DOHH2 (cell line): ENCODE data around the gene SEC31B.

Source experiments
- H3F3A ChIP-seq: fragments of 200-600 bp; sonication (generic), shearing (Covaris generic); 2 replicates; pipeline ENCODE4 v1.6.0; 2016; ENCODE audit warnings: antibody characterized with exemption, mild to moderate bottlenecking; ENCODE audit not compliant: control insufficient read depth, insufficient read depth
- H3K27ac ChIP-seq: fragments of 200-600 bp; sonication (generic); 2 replicates; pipeline ENCODE4 v1.5.1; 2014; ENCODE audit warnings: low read depth, mild to moderate bottlenecking, low read length, moderate library complexity
- H3K27me3 ChIP-seq: fragments of 200-600 bp; sonication (generic); 2 replicates; pipeline ENCODE4 v1.6.1; 2014; ENCODE audit warnings: mild to moderate bottlenecking, low read length, mixed read lengths; ENCODE audit not compliant: control insufficient read depth
- H3K36me3 ChIP-seq: fragments of 200-600 bp; sonication (generic); 2 replicates; pipeline ENCODE4 v1.6.1; 2014; ENCODE audit warnings: mild to moderate bottlenecking, low read length, moderate library complexity, mixed read lengths; ENCODE audit not compliant: control insufficient read depth
- H3K4me1 ChIP-seq: fragments of 200-600 bp; sonication (generic); 2 replicates; pipeline ENCODE4 v1.6.1; 2014; ENCODE audit warnings: mild to moderate bottlenecking, low read length, mixed read lengths; ENCODE audit not compliant: control insufficient read depth
- H3K4me2 ChIP-seq: fragments of 200-600 bp; sonication (generic); 2 replicates; pipeline ENCODE4 v1.6.0; 2014; ENCODE audit warnings: mild to moderate bottlenecking, low read length, moderate library complexity
- H3K4me3 ChIP-seq: fragments of 200-600 bp; sonication (generic); 2 replicates; pipeline ENCODE4 v1.5.1; 2014; ENCODE audit warnings: mild to moderate bottlenecking, low read length, mixed read lengths
- H3K79me2 ChIP-seq: fragments of 200-600 bp; sonication (generic); 2 replicates; pipeline ENCODE4 v1.6.1; 2014; ENCODE audit warnings: mild to moderate bottlenecking, low read length, mixed read lengths; ENCODE audit not compliant: control insufficient read depth
- H3K9me2 ChIP-seq: fragments of 200-600 bp; sonication (generic); replicated peaks from 2 replicates; pipeline ENCODE4 v1.6.1; 2014; ENCODE audit warnings: mild to moderate bottlenecking, low read length, mixed read lengths; ENCODE audit not compliant: control insufficient read depth
- H3K9me3 ChIP-seq: fragments of 200-600 bp; sonication (generic); 2 replicates; pipeline ENCODE4 v1.6.1; 2014; ENCODE audit warnings: antibody characterized with exemption, low read length, mixed read lengths; ENCODE audit not compliant: control insufficient read depth, insufficient read depth
- H4K20me1 ChIP-seq: fragments of 200-600 bp; sonication (generic); 2 replicates; pipeline ENCODE4 v1.6.0; 2014; ENCODE audit warnings: low read depth, mild to moderate bottlenecking, antibody characterized with exemption, low read length, moderate library complexity; ENCODE audit not compliant: control insufficient read depth, insufficient read depth
- CTCF ChIP-seq: fragments of 200-600 bp; sonication (generic); IDR thresholded peaks from one replicate; pipeline ENCODE4 v1.5.1; 2014; ENCODE audit warnings: antibody characterized with exemption, mild to moderate bottlenecking, low read depth, low read length; ENCODE audit not compliant: poor library complexity, severe bottlenecking
- EZH2phosphoT487 ChIP-seq: fragments of 200-600 bp; sonication (generic); IDR thresholded peaks from 2 replicates; pipeline ENCODE4 v1.6.1; 2017; ENCODE audit warnings: borderline replicate concordance, mild to moderate bottlenecking, antibody characterized with exemption, low read length, moderate library complexity, mixed read lengths

The SEC31B gene

GRCh38 chr10:100482834-100483185 lies 36.9 kb downstream of the SEC31B start:
- peak; percentile 52 for TF ChIP-seq CTCF
- TF ChIP-seq EZH2phosphoT487 = no peak
- Histone ChIP-seq H3F3A (no peaks in the 10 kb centered on the region), H3K4me2 (peak overlapping the region; percentile 90), H3K27ac (no peak overlapping the region), H4K20me1 (no peaks in the 10 kb centered on the region), H3K9me3 (no peaks in the 10 kb centered on the region), H3K9me2 (no peaks in the 10 kb centered on the region), H3K36me3 (peaks cover 10% of the 10 kb centered on the region), H3K27me3 (peaks cover 37% of the 10 kb centered on the region), H3K4me3 (peak overlapping the region; percentile 70), H3K4me1 (peaks cover 12% of the 10 kb centered on the region), H3K79me2 (no peaks in the 10 kb centered on the region)

GRCh38 chr10:100482181-100482833 lies 37.4 kb downstream of the SEC31B start:
- no peaks in the 10 kb centered on the region for H3K79me2 ChIP-seq
- peaks cover 12% of the 10 kb centered on the region for H3K4me1 ChIP-seq
- no peaks in the 10 kb centered on the region for H3K9me3 ChIP-seq
- H3K36me3 ChIP-seq = peaks cover 5% of the 10 kb centered on the region
- peak overlapping the region; percentile 70 for H3K4me3 ChIP-seq
- no peaks in the 10 kb centered on the region for H3F3A ChIP-seq
- no peak overlapping the region for H3K27ac ChIP-seq
- TF ChIP-seq EZH2phosphoT487 (no peak), CTCF (peak; percentile 98)
- no peaks in the 10 kb centered on the region for H4K20me1 ChIP-seq
- H3K9me2 ChIP-seq = no peaks in the 10 kb centered on the region
- H3K27me3 ChIP-seq = peaks cover 37% of the 10 kb centered on the region
- H3K4me2 ChIP-seq = peak overlapping the region; percentile 90

- Histone ChIP-seq H3K4me3 (peak overlapping the region; percentile 70), H3K36me3 (no peaks in the 10 kb centered on the region), H4K20me1 (no peaks in the 10 kb centered on the region), H3K4me2 (peak overlapping the region; percentile 90), H3F3A (no peaks in the 10 kb centered on the region), H3K27ac (no peak overlapping the region), H3K9me2 (no peaks in the 10 kb centered on the region), H3K27me3 (peaks cover 37% of the 10 kb centered on the region), H3K9me3 (no peaks in the 10 kb centered on the region), H3K4me1 (peaks cover 12% of the 10 kb centered on the region), H3K79me2 (no peaks in the 10 kb centered on the region)
- TF ChIP-seq EZH2phosphoT487 = no peak
- TF ChIP-seq CTCF = no peak
Measured at GRCh38 chr10:100481462-100482081, 38.1 kb downstream of the SEC31B start.
